GM23338 (cell line): ENCODE data around the gene TMEM256. TPM values are rescaled to one million over a fixed set of nuclear protein-coding genes. Genes with fewer than 3 reads are reported as not detected.

ENCODE experiments used
- ATAC-seq: fragments of 200-7000 bp; cut with Tn5 transposase; 3 replicates; pipeline ENCODE4 v1.9.1; 2020
- DNase-seq: peaks from one replicate; pipeline ENCODE4 v3.0.0-alpha.2; 2015; ENCODE audit warnings: low spot score
- H2AFZ ChIP-seq: fragments of 200-600 bp; sonication (generic); 2 replicates; pipeline ENCODE4 v1.8.0; 2016; ENCODE audit warnings: antibody characterized with exemption, mild to moderate bottlenecking, moderate library complexity
- H3F3A ChIP-seq: fragments of 200-600 bp; sonication (generic); replicated peaks from 2 replicates; pipeline ENCODE4 v1.8.0; 2017; ENCODE audit warnings: antibody characterized with exemption, mixed run types, low read depth
- H3K27ac ChIP-seq: fragments of 200-600 bp; sonication (generic); 2 replicates; pipeline ENCODE4 v1.6.1; 2016; ENCODE audit warnings: low read depth
- H3K27me3 ChIP-seq: fragments of 200-600 bp; sonication (generic); 2 replicates; pipeline ENCODE4 v1.8.0; 2016; ENCODE audit warnings: mild to moderate bottlenecking, mixed run types, moderate library complexity; ENCODE audit not compliant: insufficient read depth
- H3K36me3 ChIP-seq: fragments of 200-600 bp; sonication (generic); 2 replicates; pipeline ENCODE4 v1.8.0; 2016; ENCODE audit warnings: mild to moderate bottlenecking; ENCODE audit not compliant: insufficient read depth
- H3K4me1 ChIP-seq: fragments of 200-600 bp; sonication (generic); 2 replicates; pipeline ENCODE4 v1.8.0; 2016; ENCODE audit warnings: mild to moderate bottlenecking, moderate library complexity; ENCODE audit not compliant: insufficient read depth
- H3K4me2 ChIP-seq: fragments of 200-600 bp; sonication (generic); 2 replicates; pipeline ENCODE4 v1.7.1; 2017; ENCODE audit warnings: mixed run types
- H3K4me3 ChIP-seq: fragments of 200-600 bp; sonication (generic); 2 replicates; pipeline ENCODE4 v1.6.1; 2016; ENCODE audit warnings: mixed run types
- H3K79me2 ChIP-seq: fragments of 200-600 bp; sonication (generic); replicated peaks from 2 replicates; pipeline ENCODE4 v1.8.0; 2017; ENCODE audit warnings: mild to moderate bottlenecking; ENCODE audit not compliant: insufficient read depth
- H3K9me2 ChIP-seq: fragments of 200-600 bp; sonication (generic); 2 replicates; pipeline ENCODE4 v1.8.0; 2017; ENCODE audit not compliant: insufficient read depth
- H4K20me1 ChIP-seq: fragments of 200-600 bp; sonication (generic); replicated peaks from 2 replicates; pipeline ENCODE4 v1.8.0; 2017; ENCODE audit warnings: mild to moderate bottlenecking; ENCODE audit not compliant: insufficient read depth
- H3K27ac Mint-ChIP-seq: 2 replicates; pipeline ENCODE4 v1.8.0; 2020; ENCODE audit warnings: inconsistent platforms, mild to moderate bottlenecking, moderate library complexity, mixed read lengths
- H3K27me3 Mint-ChIP-seq: 3 replicates; pipeline ENCODE4 v1.8.0; 2022; ENCODE audit warnings: low read depth, mild to moderate bottlenecking, moderate library complexity, mixed read lengths, inconsistent platforms; ENCODE audit not compliant: insufficient read depth, poor library complexity
- H3K36me3 Mint-ChIP-seq: 3 replicates; pipeline ENCODE4 v1.8.0; 2021; ENCODE audit warnings: low read depth, mild to moderate bottlenecking, inconsistent platforms, moderate library complexity, mixed read lengths
- H3K4me1 Mint-ChIP-seq: 3 replicates; pipeline ENCODE4 v1.8.0; 2020; ENCODE audit warnings: mild to moderate bottlenecking, inconsistent platforms, mixed read lengths
- H3K4me3 Mint-ChIP-seq: 3 replicates; pipeline ENCODE4 v1.8.0; 2021; ENCODE audit warnings: moderate library complexity, mild to moderate bottlenecking, inconsistent platforms, mixed read lengths
- H3K9me3 Mint-ChIP-seq: 3 replicates; pipeline ENCODE4 v1.8.0; 2020; ENCODE audit warnings: moderate library complexity, mild to moderate bottlenecking, inconsistent platforms, mixed read lengths
- CREB1 ChIP-seq: fragments of 250-450 bp; sonication (Bioruptor Pico); IDR thresholded peaks from 2 replicates; pipeline ENCODE4 v1.5.0; 2020; ENCODE audit warnings: low read depth, mild to moderate bottlenecking, moderate library complexity
- CTCF ChIP-seq, 2 experiments: fragments of 200-600 bp in 1 of 2; sonication (generic) in 1 of 2; conservative IDR thresholded peaks; 2 replicates each; pipeline versions ENCODE4 v1.5.1 to v1.6.1; 2016 to 2017; ENCODE audit warnings: antibody characterized with exemption in 2 of 2, low read depth in 2 of 2, mild to moderate bottlenecking in 2 of 2, moderate library complexity in 1 of 2
- ETS1 ChIP-seq: IDR thresholded peaks from 2 replicates; pipeline ENCODE4 v1.6.1; 2016; ENCODE audit warnings: antibody characterized with exemption
- EZH2 ChIP-seq: fragments of 200-600 bp; sonication (generic); IDR thresholded peaks from one replicate; pipeline ENCODE4 v1.8.0; 2017; ENCODE audit warnings: antibody characterized with exemption, mild to moderate bottlenecking, low read depth; ENCODE audit not compliant: unreplicated experiment
- JUNB ChIP-seq: IDR thresholded peaks from one replicate; pipeline ENCODE4 v1.6.1; 2016; ENCODE audit warnings: antibody characterized with exemption; ENCODE audit not compliant: unreplicated experiment
- POLR2AphosphoS5 ChIP-seq: IDR thresholded peaks from 2 replicates; pipeline ENCODE4 v1.6.1; 2016; ENCODE audit warnings: antibody characterized with exemption, low read depth
- REST ChIP-seq: IDR thresholded peaks from one replicate; pipeline ENCODE4 v1.6.1; 2018; ENCODE audit warnings: antibody characterized with exemption; ENCODE audit not compliant: unreplicated experiment
- ZNF331 ChIP-seq: fragments of 250-450 bp; sonication (Bioruptor Pico); IDR thresholded peaks from 2 replicates; pipeline ENCODE4 v1.5.0; 2020; ENCODE audit warnings: low read depth, mild to moderate bottlenecking, moderate library complexity
- ZNF462 ChIP-seq: fragments of 250-450 bp; sonication (Bioruptor Pico); IDR thresholded peaks from 2 replicates; pipeline ENCODE4 v1.5.0; 2020; ENCODE audit warnings: mild to moderate bottlenecking, moderate library complexity
- polyA plus RNA-seq: library from polyadenylated mRNA; unstranded; fragments of >200 nt; fragmentation: Nextera tagmentation; extraction: Ambion mirVana; gene quantifications from 2 replicates; pipeline ENCODE4 v1.2.1, GENCODE V29; 2016
- total RNA-seq: library from RNA; depleted of rRNA; stranded (reverse); fragments of >200 nt; shearing (Covaris generic); gene quantifications from 2 replicates; pipeline ENCODE4 v1.2.3, GENCODE V29; 2014

Gene TMEM256
- total and polyA plus RNA-seq, 2 experiments from 2014 or later = 127 to 197 TPM

- Histone ChIP-seq H3K27ac (no peak overlapping the region), H3K36me3 (no peaks in the 10 kb centered on the region), H3K4me2 (no peak overlapping the region), H3K4me3 (no peak overlapping the region), H3K79me2 (no peaks in the 10 kb centered on the region), H3K27me3 (no peaks in the 10 kb centered on the region), H3F3A (no peaks in the 10 kb centered on the region), H4K20me1 (no peaks in the 10 kb centered on the region), H3K4me1 (no peaks in the 10 kb centered on the region), H3K9me2 (0 out of 2 replicates have a peak, but pooled peaks cover 13% of the 10 kb centered on the region), H2AFZ (no peak overlapping the region)
- H3K27me3 Mint-ChIP-seq = peaks cover 21% of the 10 kb centered on the region
- no peak for DNase-seq
- no peaks in the 10 kb centered on the region; the same call in 2 of the 3 replicates for H3K4me1 Mint-ChIP-seq
- H3K36me3 Mint-ChIP-seq = no peaks in the 10 kb centered on the region
- H3K4me3 Mint-ChIP-seq = no peak overlapping the region
- no peak for TF ChIP-seq POLR2AphosphoS5
- H3K27ac Mint-ChIP-seq = no peak overlapping the region
- no peak for ATAC-seq
- H3K9me3 Mint-ChIP-seq = no peaks in the 10 kb centered on the region; the same call in 2 of the 3 replicates
Measured at GRCh38 chr17:7429722-7430121, 25.8 kb upstream of the TMEM256 start.

GRCh38 chr17:7428557-7428956 is 24.7 kb upstream of the TMEM256 start, which contains the start of gene SPEM3:
Gene SPEM3, plus strand, starts transcription at chr17:7428857. Its CDS starts 46 bp downstream, at chr17:7428903.
- no peaks in the 10 kb centered on the region for H3K36me3 ChIP-seq
- H3K27ac ChIP-seq = no peak within 1 kb of the TSS
- no peak within 1 kb of the TSS for H3K4me3 Mint-ChIP-seq
- H3K4me1 ChIP-seq = no peaks in the 10 kb centered on the region
- no peaks in the 10 kb centered on the region for H3K36me3 Mint-ChIP-seq
- H3K4me2 ChIP-seq = no peak within 1 kb of the TSS
- ATAC-seq (no peak), DNase-seq (no peak)
- no peaks in the 10 kb centered on the region for H3K79me2 ChIP-seq
- no peaks in the 10 kb centered on the region for H3K27me3 ChIP-seq
- no peak within 1 kb of the TSS for H3K4me3 ChIP-seq
- H2AFZ ChIP-seq = no peak within 1 kb of the TSS
- no peaks in the 10 kb centered on the region; the same call in 2 of the 3 replicates for H3K4me1 Mint-ChIP-seq
- H3K9me2 ChIP-seq = 0 out of 2 replicates have a peak, but pooled peaks cover 13% of the 10 kb centered on the region
- no peak for TF ChIP-seq ETS1
- TF ChIP-seq ZNF331 (CRISPR knock-in tag) = no peak
- no peak for TF ChIP-seq CREB1
- no peak for TF ChIP-seq JUNB
- TF ChIP-seq ZNF462 (CRISPR knock-in tag) = no peak
- no peak for TF ChIP-seq REST
- TF ChIP-seq EZH2 = no peak
- TF ChIP-seq CTCF (conservative IDR thresholded peaks at IDR 0.05; ENCODE audit: low read depth in 2 of 2) = no peak
- no peaks in the 10 kb centered on the region; the same call in 2 of the 3 replicates for H3K9me3 Mint-ChIP-seq
- no peaks in the 10 kb centered on the region for H4K20me1 ChIP-seq
- peaks cover 21% of the 10 kb centered on the region for H3K27me3 Mint-ChIP-seq
- no peaks in the 10 kb centered on the region for H3F3A ChIP-seq
- H3K27ac Mint-ChIP-seq = no peak within 1 kb of the TSS; the same call in 1 of the 2 replicates
